Right atrium auricular region (tissue), 2 donors: Measurements from ENCODE around the gene CAPZA2. TPM values are rescaled to one million over a fixed set of nuclear protein-coding genes. Genes with fewer than 3 reads are reported as not detected.

Experiments
- DNase-seq: peaks from one replicate; pipeline ENCODE4 v3.0.0-alpha.2; 2019; ENCODE audit warnings: low spot score
- H3K27ac ChIP-seq, 2 donors: fragments of 200-600 bp; sonication (generic); 1 replicate in 1 of 2; 2 replicates in 1 of 2; pipeline ENCODE4 v1.5.1; 2016 to 2019
- H3K27me3 ChIP-seq, 2 donors: fragments of 200-600 bp; sonication (generic); one replicate each; pipeline versions ENCODE4 v1.5.1 to v1.6.0; 2017 to 2019
- H3K36me3 ChIP-seq: fragments of 200-600 bp; sonication (generic); one replicate; pipeline ENCODE4 v1.5.1; 2016
- H3K4me1 ChIP-seq, 2 donors: fragments of 200-600 bp; sonication (generic); one replicate each; pipeline versions ENCODE4 v1.5.1 to v1.6.0; 2017 to 2019
- H3K4me3 ChIP-seq, 2 donors: fragments of 200-600 bp; sonication (generic); 1 replicate in 1 of 2; 2 replicates in 1 of 2; pipeline ENCODE4 v1.5.1; 2017 to 2019; ENCODE audit warnings: mild to moderate bottlenecking in 1 of 2, moderate library complexity in 1 of 2
- H3K9me3 ChIP-seq, 2 donors: fragments of 200-600 bp; sonication (generic); one replicate each; pipeline ENCODE4 v1.5.1; 2019
- CTCF ChIP-seq, 2 donors: fragments of 200-600 bp; sonication (generic); IDR thresholded peaks; one replicate each; pipeline ENCODE4 v1.5.1; 2019; ENCODE audit warnings: antibody characterized with exemption in 2 of 2
- total RNA-seq, 2 donors: library from RNA; depleted of rRNA; stranded (reverse); fragments of >200 nt; gene quantifications; one replicate each; pipeline ENCODE4 v1.1.0, GENCODE V29; 2016

Gene CAPZA2
- total RNA-seq, 2 donors from 2014 or later: 127 to 148 TPM

- Histone ChIP-seq H3K4me3 (no peak overlapping the region), H3K36me3 (peaks cover 25% of the 10 kb centered on the region), H3K27me3 (no peaks in the 10 kb centered on the region), H3K4me1 (peaks cover 0 to 6% of the 10 kb centered on the region in 2 donors), H3K9me3 (no peaks in the 10 kb centered on the region), H3K27ac (no peak overlapping the region)
- no peak for TF ChIP-seq CTCF (IDR thresholded peaks at IDR 0.05)
- no peak for DNase-seq
Measured at GRCh38 chr7:116895849-116896248, 33.5 kb downstream of the CAPZA2 start.

- no peak overlapping the region for H3K27ac ChIP-seq
- H3K9me3 ChIP-seq: no peaks in the 10 kb centered on the region
- H3K4me1 ChIP-seq: peaks cover 0 to 6% of the 10 kb centered on the region in 2 donors
- peaks cover 35% of the 10 kb centered on the region for H3K36me3 ChIP-seq
- H3K4me3 ChIP-seq: no peak overlapping the region
- TF ChIP-seq CTCF (IDR thresholded peaks at IDR 0.05): no peak
- H3K27me3 ChIP-seq: no peaks in the 10 kb centered on the region
- no peak for DNase-seq
Measured at GRCh38 chr7:116897661-116898060, 35.3 kb downstream of the CAPZA2 start.

- no peaks in the 10 kb centered on the region for H3K27me3 ChIP-seq
- H3K4me1 ChIP-seq: peaks cover 0 to 6% of the 10 kb centered on the region in 2 donors
- no peak overlapping the region for H3K4me3 ChIP-seq
- no peak for DNase-seq
- no peak for TF ChIP-seq CTCF (IDR thresholded peaks at IDR 0.05)
- no peaks in the 10 kb centered on the region for H3K9me3 ChIP-seq
- H3K36me3 ChIP-seq: peaks cover 34% of the 10 kb centered on the region
- H3K27ac ChIP-seq: no peak overlapping the region
Measured at GRCh38 chr7:116899308-116899707, 36.9 kb downstream of the CAPZA2 start.

- Histone ChIP-seq H3K9me3 (no peaks in the 10 kb centered on the region), H3K4me3 (no peak overlapping the region), H3K27me3 (no peaks in the 10 kb centered on the region), H3K36me3 (peaks cover 47% of the 10 kb centered on the region), H3K27ac (no peak overlapping the region), H3K4me1 (peaks cover 0 to 6% of the 10 kb centered on the region in 2 donors)
- no peak for TF ChIP-seq CTCF (IDR thresholded peaks at IDR 0.05)
- no peak for DNase-seq
Measured at GRCh38 chr7:116901143-116901542, 38.8 kb downstream of the CAPZA2 start.

GRCh38 chr7:116902867-116903266 is 40.5 kb downstream of the CAPZA2 start:
- no peak for DNase-seq
- Histone ChIP-seq H3K4me3 (no peak overlapping the region), H3K36me3 (peaks cover 63% of the 10 kb centered on the region), H3K9me3 (no peaks in the 10 kb centered on the region), H3K27ac (no peak overlapping the region), H3K27me3 (no peaks in the 10 kb centered on the region), H3K4me1 (peaks cover 0 to under 1% of the 10 kb centered on the region in 2 donors)
- no peak for TF ChIP-seq CTCF (IDR thresholded peaks at IDR 0.05)

GRCh38 chr7:116906391-116906790 is 44.0 kb downstream of the CAPZA2 start:
- H3K9me3 ChIP-seq: no peaks in the 10 kb centered on the region
- H3K4me1 ChIP-seq: no peaks in the 10 kb centered on the region
- H3K27me3 ChIP-seq: no peaks in the 10 kb centered on the region
- H3K4me3 ChIP-seq: no peak overlapping the region
- no peak overlapping the region for H3K27ac ChIP-seq
- peaks cover 64% of the 10 kb centered on the region for H3K36me3 ChIP-seq
- TF ChIP-seq CTCF (IDR thresholded peaks at IDR 0.05): no peak
- no peak for DNase-seq
